ENCODE measurements around the gene B3GALT6. TPM values are rescaled to one million over a fixed set of nuclear protein-coding genes. Genes with fewer than 3 reads are reported as not detected.
A peak's percentile ranks its signal among the peaks of the same experiment; 100 is the strongest.
"Not testable (repeated sequence)": the region's sequence is repeated elsewhere in the genome, so short reads cannot be mapped to it uniquely, and the experiment has no call there.

B3GALT6 gene
- total RNA-seq, 1 experiment from 2014 or later, result 8.6 TPM

DNA sequence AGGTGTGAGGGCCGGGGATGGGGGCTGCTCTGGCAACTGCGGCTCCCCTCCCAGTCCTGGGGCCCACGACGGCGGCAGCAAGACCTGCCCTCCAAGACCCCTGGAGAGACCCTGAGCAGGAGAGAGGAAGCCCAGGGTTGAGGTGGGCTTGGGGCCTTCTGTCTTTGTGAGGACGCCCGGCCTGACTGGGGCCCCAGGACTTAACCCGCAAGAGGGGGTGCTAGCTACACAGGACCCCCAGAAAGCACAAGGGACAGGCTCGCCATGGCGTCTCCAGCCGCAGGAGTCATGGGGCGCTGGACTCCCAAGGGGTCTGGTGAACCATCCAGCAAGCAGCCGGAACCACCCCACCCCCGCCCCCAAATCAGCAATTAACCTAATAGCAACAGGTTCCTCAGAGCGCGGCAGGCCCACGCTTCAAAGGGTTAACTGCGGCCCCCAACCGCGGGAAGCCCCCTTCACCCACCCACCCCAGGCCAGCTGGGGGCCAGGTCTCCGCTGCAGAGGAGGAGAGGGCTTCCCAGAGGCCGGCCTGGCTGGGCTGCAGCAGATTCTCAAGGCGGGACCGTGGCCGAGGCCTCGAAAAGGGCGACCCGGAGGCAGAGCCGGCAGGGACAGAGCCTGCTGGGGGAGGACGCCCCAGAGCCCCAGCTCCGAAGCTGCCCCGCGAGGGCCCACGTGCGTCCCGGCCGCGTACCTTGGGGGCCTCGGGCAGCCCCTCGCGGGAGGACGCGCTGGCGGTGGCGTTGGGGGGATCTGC is 14.0 kb downstream of the B3GALT6 start:
- Histone ChIP-seq H3K9ac (ENCODE audit: low read length) (no peak overlapping the region), H3K27me3 (ENCODE audit: low read length) (no peaks in the 10 kb centered on the region), H3K9me2 (replicated peaks; ENCODE audit: insufficient read depth, low read length) (no peaks in the 10 kb centered on the region), H4K20me1 (ENCODE audit: insufficient read depth, low read depth, low read length) (peaks cover 11% of the 10 kb centered on the region; the same call in 1 of the 2 replicates), H2AFZ (ENCODE audit: low read length) (no peak overlapping the region), H3K4me2 (ENCODE audit: low read depth, low read length, poor library complexity, severe bottlenecking) (no peak overlapping the region), H3K4me1 (ENCODE audit: low read length) (no peaks in the 10 kb centered on the region), H3K9me3 (ENCODE audit: low read length) (no peaks in the 10 kb centered on the region), H3K27ac (ENCODE audit: low read length) (no peak overlapping the region), H3K36me3 (ENCODE audit: insufficient read depth, low read length) (no peaks in the 10 kb centered on the region), H3K79me2 (ENCODE audit: low read length) (no peaks in the 10 kb centered on the region), H3K4me3 (ENCODE audit: low read length) (no peak overlapping the region)
- DNase-seq, result no peak

DNA sequence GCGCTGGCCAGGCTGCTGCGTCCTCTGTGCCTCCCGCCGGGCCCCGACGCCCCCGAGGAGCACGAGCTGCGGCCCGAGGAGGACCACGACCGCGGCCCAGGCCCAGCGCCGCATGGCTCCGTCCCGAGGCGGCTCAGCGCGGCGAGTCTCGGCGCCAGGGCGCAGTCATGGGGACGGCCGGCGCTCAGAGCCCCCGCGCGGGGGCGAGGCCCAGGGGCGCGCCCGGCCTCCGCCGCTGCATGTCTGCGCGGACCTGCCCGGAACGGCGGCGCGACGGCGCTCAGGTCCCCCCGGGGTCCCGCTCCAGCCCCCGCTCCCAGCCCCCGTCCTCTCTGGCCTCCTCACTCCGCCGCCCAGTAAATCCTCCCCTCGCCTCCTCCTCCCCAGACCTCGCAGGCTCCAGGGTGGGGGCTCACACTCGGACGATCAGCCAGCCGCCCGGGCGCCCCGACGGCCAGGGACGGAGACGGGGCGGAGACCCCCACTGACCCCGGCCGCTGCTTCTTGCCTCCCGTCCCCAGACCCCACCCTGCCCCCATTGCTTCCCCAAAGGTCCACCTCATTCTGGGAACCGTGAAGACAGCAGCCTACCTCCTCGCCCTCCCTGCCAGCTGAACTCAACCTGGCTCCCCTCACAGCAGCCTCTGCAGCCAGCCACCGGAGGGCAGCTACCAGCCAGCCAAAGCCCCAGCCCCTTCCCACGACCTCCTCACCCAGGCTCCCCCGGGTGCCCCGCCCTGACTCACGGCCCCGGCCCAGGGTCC is 14.7 kb downstream of the B3GALT6 start, which contains the start of gene C1QTNF12:
Gene C1QTNF12, minus strand, starts transcription at position 146 of the 764 bp plus-strand sequence. Its CDS starts 32 bp downstream, at position 114.
- Histone ChIP-seq H3K79me2 (ENCODE audit: low read length) (no peaks in the 10 kb centered on the region), H3K27ac (ENCODE audit: low read length) (no peak within 1 kb of the TSS), H3K4me2 (ENCODE audit: low read depth, low read length, poor library complexity, severe bottlenecking) (no peak within 1 kb of the TSS), H3K27me3 (ENCODE audit: low read length) (no peaks in the 10 kb centered on the region), H4K20me1 (ENCODE audit: insufficient read depth, low read depth, low read length) (peaks cover 13% of the 10 kb centered on the region; the same call in 1 of the 2 replicates), H3K9me3 (ENCODE audit: low read length) (no peaks in the 10 kb centered on the region), H3K4me3 (ENCODE audit: low read length) (no peak within 1 kb of the TSS), H2AFZ (ENCODE audit: low read length) (no peak within 1 kb of the TSS), H3K4me1 (ENCODE audit: low read length) (no peaks in the 10 kb centered on the region), H3K36me3 (ENCODE audit: insufficient read depth, low read length) (no peaks in the 10 kb centered on the region), H3K9ac (ENCODE audit: low read length) (no peak within 1 kb of the TSS), H3K9me2 (replicated peaks; ENCODE audit: insufficient read depth, low read length) (no peaks in the 10 kb centered on the region)
- DNase-seq, result peak; percentile 63

- no peak overlapping the region for H3K4me3 ChIP-seq (ENCODE audit: low read length)
- H3K79me2 ChIP-seq (ENCODE audit: low read length), result no peaks in the 10 kb centered on the region
- no peaks in the 10 kb centered on the region for H3K9me2 ChIP-seq (replicated peaks; ENCODE audit: insufficient read depth, low read length)
- H3K27ac ChIP-seq (ENCODE audit: low read length), result no peak overlapping the region
- H3K4me1 ChIP-seq (ENCODE audit: low read length), result no peaks in the 10 kb centered on the region
- H3K4me2 ChIP-seq (ENCODE audit: low read depth, low read length, poor library complexity, severe bottlenecking), result no peak overlapping the region
- H4K20me1 ChIP-seq (ENCODE audit: insufficient read depth, low read depth, low read length), result 0 out of 2 replicates have a peak, but pooled peaks cover 13% of the 10 kb centered on the region
- H3K9me3 ChIP-seq (ENCODE audit: low read length), result no peaks in the 10 kb centered on the region
- DNase-seq, result no peak
- H2AFZ ChIP-seq (ENCODE audit: low read length), result no peak overlapping the region
- no peak overlapping the region for H3K9ac ChIP-seq (ENCODE audit: low read length)
- H3K27me3 ChIP-seq (ENCODE audit: low read length), result no peaks in the 10 kb centered on the region
- no peaks in the 10 kb centered on the region for H3K36me3 ChIP-seq (ENCODE audit: insufficient read depth, low read length)
Observed at GRCh38 chr1:1247341-1247913, 15.4 kb downstream of the B3GALT6 start.

DNA sequence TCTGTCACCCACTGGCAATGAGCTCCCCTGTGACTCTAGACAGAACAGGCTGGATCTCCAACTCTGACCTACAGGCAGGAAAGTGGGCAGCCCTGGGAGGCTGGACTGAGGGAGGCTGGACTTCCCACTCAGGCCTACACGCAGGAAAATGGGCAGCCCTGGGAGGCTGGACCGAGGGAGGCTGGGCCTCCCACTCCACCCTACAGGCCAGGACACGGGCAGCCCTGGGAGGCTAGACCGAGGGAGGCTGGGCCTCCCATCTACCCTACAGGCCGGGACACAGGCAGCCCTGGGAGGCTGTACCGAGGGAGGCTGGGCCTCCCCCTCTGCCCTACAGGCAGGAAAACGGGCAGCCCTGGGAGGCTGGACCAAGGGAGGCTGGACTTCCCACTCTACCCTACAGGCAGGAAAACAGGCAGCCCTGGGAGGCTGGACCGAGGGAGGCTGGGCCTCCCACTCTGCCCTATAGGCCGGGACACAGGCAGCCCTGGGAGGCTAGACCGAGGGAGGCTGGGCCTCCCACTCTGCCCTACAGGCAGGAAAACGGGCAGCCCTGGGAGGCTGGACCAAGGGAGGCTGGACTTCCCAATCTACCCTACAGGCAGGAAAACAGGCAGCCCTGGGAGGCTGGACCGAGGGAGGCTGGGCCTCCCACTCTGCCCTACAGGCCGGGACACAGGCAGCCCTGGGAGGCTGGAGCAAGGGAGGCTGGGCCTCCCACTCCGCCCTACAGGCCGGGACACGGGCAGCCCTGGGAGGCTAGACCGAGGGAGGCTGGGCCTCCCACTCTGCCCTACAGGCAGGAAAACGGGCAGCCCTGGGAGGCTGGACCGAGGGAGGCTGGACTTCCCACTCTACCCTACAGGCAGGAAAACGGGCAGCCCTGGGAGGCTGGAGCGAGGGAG is 16.2 kb downstream of the B3GALT6 start:
- H3K9me3 ChIP-seq (ENCODE audit: low read length); H3K79me2 ChIP-seq (ENCODE audit: low read length); H3K4me1 ChIP-seq (ENCODE audit: low read length); H3K4me3 ChIP-seq (ENCODE audit: low read length); DNase-seq; H3K4me2 ChIP-seq (ENCODE audit: low read depth, low read length, poor library complexity, severe bottlenecking); H3K9ac ChIP-seq (ENCODE audit: low read length); H3K36me3 ChIP-seq (ENCODE audit: insufficient read depth, low read length); H3K27ac ChIP-seq (ENCODE audit: low read length); H2AFZ ChIP-seq (ENCODE audit: low read length); H3K9me2 ChIP-seq (replicated peaks; ENCODE audit: insufficient read depth, low read length); H3K27me3 ChIP-seq (ENCODE audit: low read length): not testable (repeated sequence)
- H4K20me1 ChIP-seq (ENCODE audit: insufficient read depth, low read depth, low read length), result 0 out of 2 replicates have a peak, but pooled peaks cover 13% of the 10 kb centered on the region

DNA sequence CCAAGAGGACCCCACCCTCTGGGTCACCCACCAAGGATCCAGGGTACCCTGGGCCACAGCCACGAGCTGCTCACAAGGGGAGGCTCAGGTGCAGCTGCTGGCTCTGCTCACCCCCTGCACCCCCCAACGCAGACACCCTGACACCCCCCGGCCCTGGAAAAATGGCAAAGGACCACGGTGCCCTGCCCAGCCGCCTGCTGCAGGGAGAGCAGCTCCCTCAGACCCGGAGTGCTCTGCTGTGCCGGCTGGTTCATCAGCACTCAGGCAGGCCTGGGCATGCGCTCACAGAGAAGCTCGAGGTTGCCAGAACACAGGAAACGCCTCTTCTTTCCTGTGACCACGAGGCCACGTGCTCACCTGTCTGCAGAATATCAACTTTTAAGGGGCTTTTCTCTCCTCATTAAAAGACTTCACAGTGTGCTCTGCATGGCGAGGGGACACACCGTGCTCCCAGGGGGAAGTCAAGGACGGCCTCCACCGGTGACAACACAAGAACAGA is 18.8 kb downstream of the B3GALT6 start:
- no peak overlapping the region for H3K4me2 ChIP-seq (ENCODE audit: low read depth, low read length, poor library complexity, severe bottlenecking)
- H2AFZ ChIP-seq (ENCODE audit: low read length), result no peak overlapping the region
- no peaks in the 10 kb centered on the region for H3K79me2 ChIP-seq (ENCODE audit: low read length)
- no peak overlapping the region for H3K9ac ChIP-seq (ENCODE audit: low read length)
- 0 out of 2 replicates have a peak, but pooled peaks cover 13% of the 10 kb centered on the region for H4K20me1 ChIP-seq (ENCODE audit: insufficient read depth, low read depth, low read length)
- peak; percentile 65 for DNase-seq
- H3K9me3 ChIP-seq (ENCODE audit: low read length), result no peaks in the 10 kb centered on the region
- H3K27ac ChIP-seq (ENCODE audit: low read length), result no peak overlapping the region
- H3K4me3 ChIP-seq (ENCODE audit: low read length), result no peak overlapping the region
- H3K4me1 ChIP-seq (ENCODE audit: low read length), result no peaks in the 10 kb centered on the region
- H3K27me3 ChIP-seq (ENCODE audit: low read length), result no peaks in the 10 kb centered on the region
- H3K36me3 ChIP-seq (ENCODE audit: insufficient read depth, low read length), result 0 out of 2 replicates have a peak, but pooled peaks cover under 1% of the 10 kb centered on the region
- H3K9me2 ChIP-seq (replicated peaks; ENCODE audit: insufficient read depth, low read length), result no peaks in the 10 kb centered on the region

DNA sequence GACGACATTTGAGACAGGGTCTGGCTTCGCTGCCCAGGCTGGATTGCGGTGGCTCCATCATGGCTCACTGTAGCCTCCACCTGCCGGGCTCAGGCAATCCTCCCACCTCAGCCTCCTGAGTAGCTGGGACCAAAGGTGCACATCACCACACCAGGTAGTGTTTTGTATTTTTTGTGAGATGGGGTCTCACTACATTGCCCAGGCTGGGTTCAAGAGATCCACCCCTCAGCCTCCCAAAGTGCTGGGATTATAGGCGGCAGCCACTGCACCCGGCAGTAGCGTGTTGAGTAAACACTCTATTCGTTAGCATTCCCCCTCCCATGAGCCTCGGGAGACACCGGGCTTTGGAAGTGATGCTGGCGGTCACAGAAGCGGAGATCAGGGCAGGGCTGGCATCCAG is 21.3 kb downstream of the B3GALT6 start:
- no peak for DNase-seq
- Histone ChIP-seq H3K36me3 (ENCODE audit: insufficient read depth, low read length) (0 out of 2 replicates have a peak, but pooled peaks cover 4% of the 10 kb centered on the region), H3K79me2 (ENCODE audit: low read length) (no peaks in the 10 kb centered on the region), H3K4me2 (ENCODE audit: low read depth, low read length, poor library complexity, severe bottlenecking) (no peak overlapping the region), H2AFZ (ENCODE audit: low read length) (no peak overlapping the region), H3K4me1 (ENCODE audit: low read length) (no peaks in the 10 kb centered on the region), H3K27ac (ENCODE audit: low read length) (no peak overlapping the region), H4K20me1 (ENCODE audit: insufficient read depth, low read depth, low read length) (0 out of 2 replicates have a peak, but pooled peaks cover 7% of the 10 kb centered on the region), H3K9me3 (ENCODE audit: low read length) (no peaks in the 10 kb centered on the region), H3K27me3 (ENCODE audit: low read length) (no peaks in the 10 kb centered on the region), H3K9ac (ENCODE audit: low read length) (no peak overlapping the region), H3K9me2 (replicated peaks; ENCODE audit: insufficient read depth, low read length) (no peaks in the 10 kb centered on the region), H3K4me3 (ENCODE audit: low read length) (no peak overlapping the region)

- no peaks in the 10 kb centered on the region for H3K79me2 ChIP-seq (ENCODE audit: low read length)
- no peak overlapping the region for H3K4me2 ChIP-seq (ENCODE audit: low read depth, low read length, poor library complexity, severe bottlenecking)
- no peak overlapping the region for H3K27ac ChIP-seq (ENCODE audit: low read length)
- no peaks in the 10 kb centered on the region for H3K27me3 ChIP-seq (ENCODE audit: low read length)
- no peak for DNase-seq
- 0 out of 2 replicates have a peak, but pooled peaks cover 4% of the 10 kb centered on the region for H3K36me3 ChIP-seq (ENCODE audit: insufficient read depth, low read length)
- H3K9me2 ChIP-seq (replicated peaks; ENCODE audit: insufficient read depth, low read length), result no peaks in the 10 kb centered on the region
- 0 out of 2 replicates have a peak, but pooled peaks cover 7% of the 10 kb centered on the region for H4K20me1 ChIP-seq (ENCODE audit: insufficient read depth, low read depth, low read length)
- H3K9me3 ChIP-seq (ENCODE audit: low read length), result no peaks in the 10 kb centered on the region
- no peak overlapping the region for H3K9ac ChIP-seq (ENCODE audit: low read length)
- H3K4me3 ChIP-seq (ENCODE audit: low read length), result no peak overlapping the region
- no peaks in the 10 kb centered on the region for H3K4me1 ChIP-seq (ENCODE audit: low read length)
- no peak overlapping the region for H2AFZ ChIP-seq (ENCODE audit: low read length)
Observed at GRCh38 chr1:1253972-1254666, 22.1 kb downstream of the B3GALT6 start.
